Measurements from ENCODE around the gene TPCN2.
"Not testable (repeated sequence)": the region's sequence is repeated elsewhere in the genome, so short reads cannot be mapped to it uniquely, and the experiment has no call there.

The TPCN2 gene

GRCh38 chr11:69131644-69132300 is 83.0 kb downstream of the TPCN2 start:
- in situ Hi-C loops (cut with MboI; ENCODE audit: low pct_unique_long_range_greater_than_20kb, low sequenced_read_pairs) = no loop called here
- no peak for DNase-seq

GRCh38 chr11:69132301-69132670 is 83.6 kb downstream of the TPCN2 start:
- DNase-seq = no peak
- in situ Hi-C loops (cut with MboI; ENCODE audit: low pct_unique_long_range_greater_than_20kb, low sequenced_read_pairs) = no loop called here

GRCh38 chr11:69133251-69133650 is 84.5 kb downstream of the TPCN2 start:
- DNase-seq = no peak
- in situ Hi-C loops (cut with MboI; ENCODE audit: low pct_unique_long_range_greater_than_20kb, low sequenced_read_pairs) = no loop called here

- in situ Hi-C loops (cut with MboI; ENCODE audit: low pct_unique_long_range_greater_than_20kb, low sequenced_read_pairs) = not testable (repeated sequence)
- peak; percentile 16 for DNase-seq
Measured at GRCh38 chr11:69134182-69134581, 85.5 kb downstream of the TPCN2 start.

GRCh38 chr11:69134957-69135356 is 86.2 kb downstream of the TPCN2 start:
- DNase-seq = no peak
- in situ Hi-C loops (cut with MboI; ENCODE audit: low pct_unique_long_range_greater_than_20kb, low sequenced_read_pairs) = no loop called here

- in situ Hi-C loops (cut with MboI; ENCODE audit: low pct_unique_long_range_greater_than_20kb, low sequenced_read_pairs) = no loop called here
Measured at GRCh38 chr11:69135420-69136363, 87.0 kb downstream of the TPCN2 start.

GRCh38 chr11:69136471-69136870 is 87.7 kb downstream of the TPCN2 start:
- no peak for DNase-seq
- in situ Hi-C loops (cut with MboI; ENCODE audit: low pct_unique_long_range_greater_than_20kb, low sequenced_read_pairs) = no loop called here

More at GRCh38 chr11:69135420-69136363, 87.0 kb downstream of the TPCN2 start:
- DNase-seq = no peak

- no peak for DNase-seq
- in situ Hi-C loops (cut with MboI; ENCODE audit: low pct_unique_long_range_greater_than_20kb, low sequenced_read_pairs) = no loop called here
Measured at GRCh38 chr11:69137151-69137844, 88.6 kb downstream of the TPCN2 start.

- no peak for DNase-seq
- in situ Hi-C loops (cut with MboI; ENCODE audit: low pct_unique_long_range_greater_than_20kb, low sequenced_read_pairs) = no loop called here
Measured at GRCh38 chr11:69138265-69138664, 89.5 kb downstream of the TPCN2 start.

- in situ Hi-C loops (cut with MboI; ENCODE audit: low pct_unique_long_range_greater_than_20kb, low sequenced_read_pairs); DNase-seq: not testable (repeated sequence)
Measured at GRCh38 chr11:69140161-69140560, 91.4 kb downstream of the TPCN2 start.

- in situ Hi-C loops (cut with MboI; ENCODE audit: low pct_unique_long_range_greater_than_20kb, low sequenced_read_pairs) = no loop called here
- DNase-seq = no peak
Measured at GRCh38 chr11:69140635-69141034, 91.9 kb downstream of the TPCN2 start.

- DNase-seq = peak; percentile 24
- in situ Hi-C loops (cut with MboI; ENCODE audit: low pct_unique_long_range_greater_than_20kb, low sequenced_read_pairs) = no loop called here
Measured at GRCh38 chr11:69141742-69142141, 93.0 kb downstream of the TPCN2 start.

GRCh38 chr11:69142895-69143294 is 94.2 kb downstream of the TPCN2 start:
- in situ Hi-C loops (cut with MboI; ENCODE audit: low pct_unique_long_range_greater_than_20kb, low sequenced_read_pairs) = no loop called here
- no peak for DNase-seq

- in situ Hi-C loops (cut with MboI; ENCODE audit: low pct_unique_long_range_greater_than_20kb, low sequenced_read_pairs) = no loop called here
- no peak for DNase-seq
Measured at GRCh38 chr11:69144316-69145049, 95.8 kb downstream of the TPCN2 start.

GRCh38 chr11:69145050-69145380 is 96.3 kb downstream of the TPCN2 start:
- in situ Hi-C loops (cut with MboI; ENCODE audit: low pct_unique_long_range_greater_than_20kb, low sequenced_read_pairs) = no loop called here
- no peak for DNase-seq

GRCh38 chr11:69148377-69148762 is 99.6 kb downstream of the TPCN2 start:
- no peak for DNase-seq
- in situ Hi-C loops (cut with MboI; ENCODE audit: low pct_unique_long_range_greater_than_20kb, low sequenced_read_pairs) = no loop called here

- no peak for DNase-seq
- in situ Hi-C loops (cut with MboI; ENCODE audit: low pct_unique_long_range_greater_than_20kb, low sequenced_read_pairs) = no loop called here
Measured at GRCh38 chr11:69148806-69149205, 100.1 kb downstream of the TPCN2 start.

- DNase-seq; in situ Hi-C loops (cut with MboI; ENCODE audit: low pct_unique_long_range_greater_than_20kb, low sequenced_read_pairs): not testable (repeated sequence)
Measured at GRCh38 chr11:69149338-69150045, 100.8 kb downstream of the TPCN2 start.

- in situ Hi-C loops (cut with MboI; ENCODE audit: low pct_unique_long_range_greater_than_20kb, low sequenced_read_pairs) = no loop called here
Measured at GRCh38 chr11:69150175-69150574, 101.4 kb downstream of the TPCN2 start.

More at GRCh38 chr11:69150175-69150574, 101.4 kb downstream of the TPCN2 start:
- no peak for DNase-seq

All from KBM-7 (cell line).